KMS-11 (cell line): Measurements from ENCODE around the gene ADARB1.

Source experiments
- H2AFZ ChIP-seq: fragments of 200-600 bp; sonication (generic); 2 replicates; pipeline ENCODE4 v1.6.1; 2016; ENCODE audit warnings: antibody characterized with exemption, mixed run types, low read depth
- H3K27ac ChIP-seq: fragments of 200-600 bp; sonication (generic); 2 replicates; pipeline ENCODE4 v1.6.1; 2016; ENCODE audit warnings: mild to moderate bottlenecking, mixed run types
- H3K27me3 ChIP-seq: fragments of 200-600 bp; sonication (generic); 2 replicates; pipeline ENCODE4 v1.6.1; 2017; ENCODE audit warnings: mild to moderate bottlenecking, low read depth, mixed run types, moderate library complexity; ENCODE audit not compliant: insufficient read depth
- H3K36me3 ChIP-seq: fragments of 200-600 bp; sonication (generic); 2 replicates; pipeline ENCODE4 v1.6.1; 2017; ENCODE audit warnings: mild to moderate bottlenecking, mixed run types; ENCODE audit not compliant: insufficient read depth
- H3K4me1 ChIP-seq: fragments of 200-600 bp; sonication (generic); 2 replicates; pipeline ENCODE4 v1.6.1; 2016; ENCODE audit warnings: mild to moderate bottlenecking, low read depth, mixed run types; ENCODE audit not compliant: poor library complexity, severe bottlenecking
- H3K4me2 ChIP-seq: fragments of 200-600 bp; sonication (generic); 2 replicates; pipeline ENCODE4 v1.7.0; 2016; ENCODE audit warnings: mild to moderate bottlenecking, mixed run types
- H3K4me3 ChIP-seq: fragments of 200-600 bp; sonication (generic); IDR thresholded peaks from 2 replicates; pipeline ENCODE4 v1.6.1; 2017; ENCODE audit warnings: low read depth, low read length, mixed read lengths; ENCODE audit not compliant: insufficient read depth
- H3K79me2 ChIP-seq: fragments of 200-600 bp; sonication (generic); 2 replicates; pipeline ENCODE4 v1.6.1; 2016; ENCODE audit warnings: low read depth, mixed run types; ENCODE audit not compliant: insufficient read depth
- H3K9ac ChIP-seq: fragments of 200-600 bp; sonication (generic); 2 replicates; pipeline ENCODE4 v1.6.1; 2016; ENCODE audit warnings: mild to moderate bottlenecking, mixed run types
- H4K20me1 ChIP-seq: fragments of 200-600 bp; sonication (generic); 2 replicates; pipeline ENCODE4 v1.6.1; 2016; ENCODE audit warnings: mild to moderate bottlenecking, mixed run types; ENCODE audit not compliant: insufficient read depth
- CTCF ChIP-seq: fragments of 200-600 bp; sonication (generic); conservative IDR thresholded peaks from 2 replicates; pipeline ENCODE4 v1.6.1; 2017; ENCODE audit warnings: low read depth, mild to moderate bottlenecking, antibody characterized with exemption, low read length, moderate library complexity, mixed read lengths

The ADARB1 gene

GRCh38 chr21:45117314-45117713 lies 42.9 kb downstream of the ADARB1 start:
- Histone ChIP-seq H3K4me2 (no peak overlapping the region), H3K36me3 (no peaks in the 10 kb centered on the region), H3K4me1 (peaks cover 40% of the 10 kb centered on the region), H3K79me2 (peaks cover 14% of the 10 kb centered on the region; the same call in 1 of the 2 replicates), H3K9ac (no peak overlapping the region), H3K27ac (no peak overlapping the region), H4K20me1 (no peaks in the 10 kb centered on the region), H3K27me3 (no peaks in the 10 kb centered on the region), H2AFZ (no peak overlapping the region), H3K4me3 (no peak overlapping the region)
- TF ChIP-seq CTCF: no peak

GRCh38 chr21:45118099-45118498 lies 43.7 kb downstream of the ADARB1 start:
- Histone ChIP-seq H3K79me2 (peaks cover 14% of the 10 kb centered on the region; the same call in 1 of the 2 replicates), H3K9ac (no peak overlapping the region), H3K4me1 (peaks cover 40% of the 10 kb centered on the region), H3K4me2 (no peak overlapping the region), H4K20me1 (no peaks in the 10 kb centered on the region), H2AFZ (no peak overlapping the region), H3K27me3 (no peaks in the 10 kb centered on the region), H3K4me3 (no peak overlapping the region), H3K27ac (no peak overlapping the region), H3K36me3 (no peaks in the 10 kb centered on the region)
- no peak for TF ChIP-seq CTCF

GRCh38 chr21:45119812-45120211 lies 45.4 kb downstream of the ADARB1 start:
- H3K27ac ChIP-seq: no peak overlapping the region
- no peak overlapping the region for H3K4me2 ChIP-seq
- no peak for TF ChIP-seq CTCF
- no peaks in the 10 kb centered on the region for H3K36me3 ChIP-seq
- H2AFZ ChIP-seq: no peak overlapping the region
- H3K79me2 ChIP-seq: peaks cover 6% of the 10 kb centered on the region; the same call in 1 of the 2 replicates
- H3K27me3 ChIP-seq: no peaks in the 10 kb centered on the region
- H4K20me1 ChIP-seq: no peaks in the 10 kb centered on the region
- H3K4me1 ChIP-seq: peaks cover 39% of the 10 kb centered on the region
- no peak overlapping the region for H3K4me3 ChIP-seq
- no peak overlapping the region for H3K9ac ChIP-seq

- TF ChIP-seq CTCF: no peak
- peaks cover 43% of the 10 kb centered on the region for H3K4me1 ChIP-seq
- no peaks in the 10 kb centered on the region for H3K27me3 ChIP-seq
- H3K9ac ChIP-seq: no peak overlapping the region
- H3K79me2 ChIP-seq: peaks cover 6% of the 10 kb centered on the region; the same call in 1 of the 2 replicates
- H4K20me1 ChIP-seq: no peaks in the 10 kb centered on the region
- H3K4me3 ChIP-seq: no peak overlapping the region
- H3K36me3 ChIP-seq: no peaks in the 10 kb centered on the region
- H3K27ac ChIP-seq: no peak overlapping the region
- no peak overlapping the region for H2AFZ ChIP-seq
- no peak overlapping the region for H3K4me2 ChIP-seq
Measured at GRCh38 chr21:45120975-45121374, 46.6 kb downstream of the ADARB1 start.
